SJSA1 (cell line): ENCODE data around the gene WDR62. TPM values are rescaled to one million over a fixed set of nuclear protein-coding genes. Genes with fewer than 3 reads are reported as not detected.

Experiments used
- DNase-seq, 2 experiments: peaks; one replicate each; pipeline ENCODE4 v3.0.0-alpha.2; 2015 to 2020; ENCODE audit warnings: low spot score in 2 of 2, low read depth in 1 of 2
- H3K27ac ChIP-seq: fragments of 250-450 bp; sonication (Bioruptor Pico); 2 replicates; pipeline ENCODE4 v1.5.1; 2020; ENCODE audit warnings: mild to moderate bottlenecking, moderate library complexity
- H3K27me3 ChIP-seq: fragments of 250-450 bp; sonication (Bioruptor Pico); replicated peaks from 2 replicates; pipeline ENCODE4 v1.5.1; 2020; ENCODE audit warnings: mild to moderate bottlenecking, moderate library complexity
- H3K36me3 ChIP-seq: fragments of 250-450 bp; sonication (Bioruptor Pico); 2 replicates; pipeline ENCODE4 v1.5.1; 2020; ENCODE audit warnings: mild to moderate bottlenecking
- H3K4me1 ChIP-seq: fragments of 250-450 bp; sonication (Bioruptor Pico); replicated peaks from 2 replicates; pipeline ENCODE4 v1.6.1; 2021; ENCODE audit warnings: mild to moderate bottlenecking
- H3K4me3 ChIP-seq: fragments of 250-450 bp; sonication (Bioruptor Pico); 2 replicates; pipeline ENCODE4 v1.5.1; 2020; ENCODE audit warnings: mild to moderate bottlenecking
- H3K9me3 ChIP-seq: fragments of 250-450 bp; sonication (Bioruptor Pico); replicated peaks from 2 replicates; pipeline ENCODE4 v1.5.1; 2020; ENCODE audit warnings: mild to moderate bottlenecking
- total RNA-seq: library from RNA; depleted of rRNA; stranded (reverse); fragments of >200 nt; shearing (Covaris generic); gene quantifications from 2 replicates; pipeline ENCODE4 v1.2.3, GENCODE V29; 2014; rRNA removed

Gene WDR62
- total RNA-seq, result 21.4 and 23.3 TPM in 2 replicates

- H3K4me1 ChIP-seq, result peaks cover 9% of the 10 kb centered on the region
- peak within 1 kb of the TSS; percentile 68 for H3K4me3 ChIP-seq
- peaks cover 38% of the 10 kb centered on the region for H3K36me3 ChIP-seq
- H3K9me3 ChIP-seq, result no peaks in the 10 kb centered on the region
- peak in 1 of 2 experiments; percentile 95 for DNase-seq
- H3K27ac ChIP-seq, result peak within 1 kb of the TSS; percentile 91
- no peaks in the 10 kb centered on the region for H3K27me3 ChIP-seq
Measured at GRCh38 chr19:36054733-36055686, at the start of gene WDR62. Gene WDR62 (plus strand): TSS chr19:36054897. CDS start chr19:36054972, 75 bp downstream.

- no peak for DNase-seq
- H3K9me3 ChIP-seq, result no peaks in the 10 kb centered on the region
- no peak overlapping the region for H3K27ac ChIP-seq
- H3K36me3 ChIP-seq, result 0 out of 2 replicates have a peak, but pooled peaks cover 9% of the 10 kb centered on the region
- peaks cover 7% of the 10 kb centered on the region for H3K4me1 ChIP-seq
- no peak overlapping the region for H3K4me3 ChIP-seq
- no peaks in the 10 kb centered on the region for H3K27me3 ChIP-seq
Measured at GRCh38 chr19:36006955-36007354, 47.7 kb upstream of the WDR62 start.

GRCh38 chr19:36008336-36008978 is 46.2 kb upstream of the WDR62 start, which contains the start of gene SYNE4:
Gene SYNE4 (minus strand): TSS chr19:36008813. CDS start chr19:36008681, 132 bp downstream.
- no peaks in the 10 kb centered on the region for H3K9me3 ChIP-seq
- DNase-seq, result no peak
- peaks cover 13% of the 10 kb centered on the region for H3K4me1 ChIP-seq
- 0 out of 2 replicates have a peak, but pooled peaks cover 7% of the 10 kb centered on the region for H3K36me3 ChIP-seq
- no peak within 1 kb of the TSS for H3K27ac ChIP-seq
- no peaks in the 10 kb centered on the region for H3K27me3 ChIP-seq
- peak within 1 kb of the TSS; percentile 14; the same call in 1 of the 2 replicates for H3K4me3 ChIP-seq

- Histone ChIP-seq H3K9me3 (no peaks in the 10 kb centered on the region), H3K27ac (no peak overlapping the region), H3K4me3 (peak overlapping the region; percentile 14; the same call in 1 of the 2 replicates), H3K4me1 (peaks cover 14% of the 10 kb centered on the region), H3K36me3 (no peaks in the 10 kb centered on the region), H3K27me3 (no peaks in the 10 kb centered on the region)
- DNase-seq, result no peak
Measured at GRCh38 chr19:36009220-36009619, 45.5 kb upstream of the WDR62 start.

GRCh38 chr19:36009633-36010379 is 44.9 kb upstream of the WDR62 start:
- H3K36me3 ChIP-seq, result no peaks in the 10 kb centered on the region
- peaks cover 17% of the 10 kb centered on the region for H3K4me1 ChIP-seq
- H3K27me3 ChIP-seq, result no peaks in the 10 kb centered on the region
- H3K9me3 ChIP-seq, result no peaks in the 10 kb centered on the region
- DNase-seq, result no peak
- H3K27ac ChIP-seq, result no peak overlapping the region
- H3K4me3 ChIP-seq, result no peak overlapping the region

GRCh38 chr19:36010402-36010801 is 44.3 kb upstream of the WDR62 start:
- H3K4me3 ChIP-seq, result no peak overlapping the region
- peaks cover 20% of the 10 kb centered on the region for H3K4me1 ChIP-seq
- H3K9me3 ChIP-seq, result no peaks in the 10 kb centered on the region
- no peak for DNase-seq
- H3K27me3 ChIP-seq, result no peaks in the 10 kb centered on the region
- H3K27ac ChIP-seq, result no peak overlapping the region
- no peaks in the 10 kb centered on the region for H3K36me3 ChIP-seq

- Histone ChIP-seq H3K27me3 (no peaks in the 10 kb centered on the region), H3K36me3 (peaks cover 8% of the 10 kb centered on the region), H3K4me1 (peaks cover 20% of the 10 kb centered on the region), H3K4me3 (peak overlapping the region; percentile 52), H3K9me3 (no peaks in the 10 kb centered on the region), H3K27ac (peak overlapping the region; percentile 46)
- peak in 1 of 2 experiments; percentile 5 for DNase-seq
Measured at GRCh38 chr19:36013280-36014011, 41.3 kb upstream of the WDR62 start.

GRCh38 chr19:36014012-36014924 is 40.4 kb upstream of the WDR62 start, which contains the start of gene ALKBH6:
Gene ALKBH6 (minus strand): TSS chr19:36014213. CDS start chr19:36013397, 816 bp downstream.
- DNase-seq, result peak; percentile 97 to 99
- no peaks in the 10 kb centered on the region for H3K27me3 ChIP-seq
- H3K4me3 ChIP-seq, result peak within 1 kb of the TSS; percentile 52
- no peaks in the 10 kb centered on the region for H3K9me3 ChIP-seq
- peaks cover 17% of the 10 kb centered on the region for H3K4me1 ChIP-seq
- peak within 1 kb of the TSS; percentile 46 for H3K27ac ChIP-seq
- H3K36me3 ChIP-seq, result peaks cover 15% of the 10 kb centered on the region

- Histone ChIP-seq H3K27me3 (no peaks in the 10 kb centered on the region), H3K36me3 (peaks cover 24% of the 10 kb centered on the region), H3K27ac (no peak overlapping the region), H3K9me3 (no peaks in the 10 kb centered on the region), H3K4me3 (no peak overlapping the region), H3K4me1 (peaks cover 7% of the 10 kb centered on the region)
- DNase-seq, result no peak
Measured at GRCh38 chr19:36019061-36019670, 35.5 kb upstream of the WDR62 start.

- Histone ChIP-seq H3K36me3 (peaks cover 22% of the 10 kb centered on the region), H3K9me3 (no peaks in the 10 kb centered on the region), H3K27ac (no peak overlapping the region), H3K4me1 (no peaks in the 10 kb centered on the region), H3K27me3 (no peaks in the 10 kb centered on the region), H3K4me3 (no peak overlapping the region)
- no peak for DNase-seq
Measured at GRCh38 chr19:36023432-36023831, 31.3 kb upstream of the WDR62 start.

GRCh38 chr19:36025541-36025940 is 29.2 kb upstream of the WDR62 start:
- Histone ChIP-seq H3K36me3 (peaks cover 15% of the 10 kb centered on the region), H3K4me1 (no peaks in the 10 kb centered on the region), H3K27ac (no peak overlapping the region), H3K9me3 (no peaks in the 10 kb centered on the region), H3K27me3 (no peaks in the 10 kb centered on the region), H3K4me3 (no peak overlapping the region)
- no peak for DNase-seq
